Activated naive CD4-positive, alpha-beta T cell treated with Interleukin-2 at 50 U/mL for 16 hours (primary cell): ENCODE data around the gene CLNK.

Experiments
- DNase-seq: peaks from one replicate; pipeline ENCODE4 v3.0.0-alpha.2; 2020

CLNK gene

DNA sequence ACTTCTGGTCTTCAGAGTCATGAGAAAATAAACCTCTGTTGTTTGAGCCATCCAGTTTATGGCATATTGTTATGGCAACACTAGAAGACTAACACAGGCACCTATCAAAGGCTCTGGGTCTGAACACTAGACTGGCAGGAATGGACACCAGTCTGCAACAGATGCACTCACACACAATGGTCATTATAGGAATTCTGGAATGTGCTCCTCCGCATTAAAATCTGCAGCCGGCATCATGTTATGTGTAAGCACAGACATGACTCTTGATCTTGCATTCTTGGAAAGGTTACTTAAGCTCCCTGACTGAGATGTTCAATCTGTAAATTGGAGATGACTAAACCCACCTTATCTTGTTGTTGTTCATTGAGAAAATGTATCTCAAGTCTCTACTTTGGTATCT, 115.1 kb downstream of the CLNK start:
- no peak for DNase-seq

DNA sequence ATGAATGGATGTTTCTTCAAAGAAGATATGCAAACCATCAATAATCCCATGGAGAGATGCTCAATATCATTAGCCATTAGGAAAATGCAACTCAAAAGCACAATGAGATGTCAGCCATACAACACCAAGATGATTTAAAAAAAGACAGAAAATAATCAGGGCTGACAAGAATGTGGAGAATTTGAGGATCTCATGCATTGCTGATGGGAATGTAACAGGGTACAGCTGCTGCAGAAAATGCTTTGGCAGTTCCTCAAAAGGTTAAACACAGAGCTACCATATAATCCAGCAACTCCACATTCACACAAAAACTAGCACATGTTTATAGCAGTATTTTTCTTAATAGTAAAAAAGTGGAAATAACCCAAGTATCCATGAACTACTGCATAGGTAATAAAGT, 116.8 kb downstream of the CLNK start:
- DNase-seq = no peak

- no peak for DNase-seq
Measured at GRCh38 chr4:10565166-10565780, 119.3 kb downstream of the CLNK start.

GRCh38 chr4:10554694-10555093, 129.9 kb downstream of the CLNK start:
- peak; percentile 19 for DNase-seq

GRCh38 chr4:10554121-10554520, 130.4 kb downstream of the CLNK start:
- no peak for DNase-seq

- no peak for DNase-seq
Measured at GRCh38 chr4:10552591-10553280, 131.8 kb downstream of the CLNK start.

- DNase-seq = no peak
Measured at GRCh38 chr4:10535912-10536311, 148.7 kb downstream of the CLNK start.

DNA sequence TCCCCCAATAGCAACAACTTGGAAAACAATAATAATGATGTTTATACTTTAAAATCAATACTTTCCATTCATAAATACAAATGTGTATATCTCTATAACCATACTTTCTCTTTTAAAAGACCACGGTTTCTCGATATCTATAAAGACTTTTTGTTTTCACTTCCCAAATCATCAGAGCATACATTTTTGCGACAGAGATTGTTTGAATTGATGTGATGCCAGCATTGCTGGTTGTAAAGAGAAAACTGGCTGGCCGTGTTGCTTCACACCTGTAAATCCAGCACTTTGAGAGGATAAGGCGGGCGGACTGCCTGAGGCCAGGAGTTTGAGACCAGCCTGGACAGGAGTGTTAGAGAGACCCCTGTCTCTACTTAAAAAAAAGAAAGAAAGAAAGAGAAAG, 149.7 kb downstream of the CLNK start:
- no peak for DNase-seq

DNA sequence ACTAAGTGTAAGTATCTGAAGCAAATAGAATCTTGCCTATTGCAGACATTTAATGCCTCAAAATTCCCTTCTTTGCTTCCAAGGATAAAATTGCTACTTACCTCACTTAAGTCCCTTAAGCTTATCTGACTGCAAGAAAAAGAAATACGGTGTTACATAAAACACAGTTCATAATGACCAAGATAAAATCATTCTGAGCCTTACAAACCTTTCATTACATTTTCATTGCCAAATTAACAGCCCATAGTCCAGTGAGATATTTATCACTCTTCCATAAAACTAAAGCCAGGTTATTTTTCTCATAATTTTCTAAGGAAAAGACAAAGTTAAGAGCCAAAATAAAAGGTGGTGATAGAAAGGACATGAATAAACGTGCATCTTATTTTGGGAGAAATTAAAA, 152.4 kb downstream of the CLNK start:
- DNase-seq = no peak

DNA sequence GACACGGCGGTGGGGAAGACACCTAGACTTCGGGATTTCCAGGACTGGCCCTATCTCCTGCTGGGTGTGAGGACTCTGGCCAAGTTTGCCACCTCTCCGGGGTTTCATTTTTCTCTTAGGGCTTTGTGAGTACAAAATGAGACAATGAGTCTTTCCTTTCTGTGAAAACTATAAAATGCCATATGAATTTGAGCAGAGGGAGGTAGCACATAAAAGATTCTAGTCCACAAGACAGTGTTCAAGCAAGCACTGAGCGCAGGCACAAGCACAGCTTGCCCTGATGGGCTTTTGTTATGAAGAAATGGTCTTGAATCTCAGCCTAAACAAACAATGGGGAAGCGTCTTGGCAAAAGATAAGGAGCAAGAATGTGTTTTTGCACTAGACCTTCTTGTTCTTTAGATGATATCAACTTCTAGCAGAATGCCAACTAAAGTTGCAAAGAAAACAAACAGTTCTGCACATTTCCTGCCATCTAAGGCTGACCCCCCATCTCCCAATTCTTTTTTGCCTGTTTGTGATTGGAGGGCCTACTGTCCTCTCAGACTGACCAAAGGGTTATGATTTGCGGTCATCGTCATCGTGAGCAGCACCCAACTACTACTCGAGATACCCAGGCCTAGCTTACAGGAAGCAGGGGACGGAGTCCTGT, 154.3 kb downstream of the CLNK start:
- no peak for DNase-seq

DNA sequence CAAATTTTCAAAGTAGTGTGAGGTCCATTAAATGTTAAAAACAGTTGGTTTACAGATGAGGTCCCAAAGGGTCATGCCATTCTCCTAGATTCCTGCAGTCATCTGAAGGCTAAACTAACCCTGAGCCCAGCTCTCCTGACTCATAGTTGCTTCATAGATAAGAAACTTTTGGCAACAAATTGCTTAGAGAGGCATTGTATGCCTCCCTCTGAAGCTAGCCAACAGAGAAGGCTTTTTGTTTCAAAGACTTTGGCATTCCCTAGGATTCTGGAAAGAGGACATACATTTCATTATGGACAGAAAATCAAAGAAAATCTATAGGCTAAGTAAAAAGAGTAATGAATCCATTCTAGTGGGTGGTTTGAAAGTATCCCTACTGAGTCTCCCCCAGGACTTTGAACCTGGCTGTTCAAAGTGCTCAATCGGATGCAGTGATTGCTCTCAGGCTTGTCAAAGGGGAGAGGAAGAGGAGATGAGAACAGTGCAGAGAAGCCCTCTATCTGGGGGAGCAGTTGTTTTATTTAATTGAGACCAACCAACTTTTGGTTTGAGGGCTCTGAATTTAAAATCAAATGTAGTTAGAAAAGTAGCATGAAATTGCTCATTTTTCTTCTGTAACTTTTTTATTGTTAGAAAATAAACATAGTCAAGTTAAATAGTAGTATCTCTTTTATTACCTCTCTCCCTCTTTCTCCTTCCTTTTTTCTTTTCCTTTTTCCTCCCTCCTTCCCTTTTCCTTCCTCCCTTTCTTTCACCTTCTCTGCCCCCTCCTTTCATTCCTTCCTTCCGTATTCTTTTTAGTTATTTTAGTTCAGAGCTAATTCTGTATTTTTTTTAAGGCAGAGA, 155.1 kb downstream of the CLNK start:
- DNase-seq = no peak

GRCh38 chr4:10527438-10527837, 157.1 kb downstream of the CLNK start:
- DNase-seq = no peak

DNA sequence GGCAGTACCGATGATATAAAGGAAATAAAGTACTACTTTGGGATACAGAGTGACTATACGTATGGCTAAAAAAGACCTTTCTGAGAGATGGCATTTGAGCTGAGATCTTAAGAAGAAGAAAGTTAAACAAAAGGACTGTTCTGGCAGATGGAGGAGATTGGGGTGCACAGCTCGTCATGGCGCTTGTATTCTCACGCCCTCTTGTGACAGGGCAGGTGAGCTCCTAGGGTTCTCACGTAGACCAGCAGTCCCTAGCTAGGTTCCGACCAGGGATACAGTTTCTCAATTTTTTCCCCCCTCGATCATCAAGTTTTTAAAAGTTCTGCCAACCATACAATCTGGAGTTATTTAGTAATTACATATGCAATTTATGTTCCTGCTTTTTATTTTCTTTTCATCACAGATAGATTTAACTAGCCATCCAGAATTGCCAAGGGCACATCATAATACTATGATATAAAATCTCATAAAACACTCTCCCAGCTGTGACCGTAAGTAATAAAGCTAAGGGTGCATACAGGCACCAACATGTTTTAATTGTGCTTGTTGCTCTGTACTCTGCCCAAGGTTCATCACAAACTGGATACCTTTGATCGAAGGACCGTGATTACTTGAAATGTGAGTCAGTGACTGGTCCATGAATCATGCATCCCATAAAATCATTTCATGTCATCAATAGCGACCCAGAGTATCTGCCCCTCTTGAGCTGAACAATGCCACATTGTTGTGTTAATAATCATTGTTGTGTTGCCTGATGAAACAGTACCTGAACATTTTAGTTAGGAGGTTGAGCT, 157.9 kb downstream of the CLNK start:
- DNase-seq = no peak

GRCh38 chr4:10524196-10524833, 160.3 kb downstream of the CLNK start:
- DNase-seq = no peak

GRCh38 chr4:10521424-10521823, 163.1 kb downstream of the CLNK start:
- no peak for DNase-seq

DNA sequence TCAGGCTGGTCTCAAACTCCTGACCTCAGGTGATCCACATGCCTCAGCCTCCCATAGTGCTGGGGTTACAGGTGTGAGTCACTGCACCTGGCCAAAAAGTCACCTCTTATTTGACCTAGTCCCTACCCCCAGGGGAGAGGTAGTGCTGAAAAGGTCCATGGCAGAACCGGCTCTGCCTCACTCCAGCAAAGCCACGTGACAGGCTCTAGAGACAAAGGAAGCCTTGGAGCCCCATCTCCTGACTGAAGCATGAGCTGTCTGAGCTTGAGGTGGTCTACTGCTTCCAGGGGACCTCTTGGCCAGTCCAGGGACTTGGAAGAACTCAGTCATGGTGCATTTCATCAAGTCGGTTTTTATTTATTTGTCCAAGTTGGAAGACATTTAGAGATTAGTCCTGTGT, 174.8 kb downstream of the CLNK start:
- DNase-seq = no peak

DNA sequence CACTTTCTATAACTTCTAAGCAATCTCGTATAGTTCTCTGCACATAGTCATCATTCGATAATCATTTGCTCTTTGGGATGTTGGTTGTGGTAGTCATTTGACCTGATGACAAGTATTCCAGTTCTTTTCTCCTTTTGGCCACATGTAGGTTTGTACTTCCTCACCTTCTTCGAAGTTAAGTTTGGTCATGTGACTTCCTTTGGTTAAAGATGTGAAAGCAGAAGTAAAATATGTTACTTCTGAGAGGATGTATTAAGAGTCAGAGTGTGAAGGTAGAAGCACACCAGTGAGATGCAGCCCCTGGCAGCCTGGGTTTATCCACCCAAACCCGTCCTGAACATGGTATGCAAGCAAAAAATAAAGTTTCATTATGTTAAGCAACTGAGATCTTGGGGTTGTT, 178.5 kb downstream of the CLNK start:
- DNase-seq = no peak

GRCh38 chr4:10504570-10505179, 179.9 kb downstream of the CLNK start:
- no peak for DNase-seq

GRCh38 chr4:10502717-10503116, 181.9 kb downstream of the CLNK start:
- no peak for DNase-seq

GRCh38 chr4:10500776-10501175, 183.8 kb downstream of the CLNK start:
- DNase-seq = no peak

GRCh38 chr4:10496200-10496599, 188.4 kb downstream of the CLNK start:
- DNase-seq = no peak

- DNase-seq = no peak
Measured at GRCh38 chr4:10495651-10496050, 188.9 kb downstream of the CLNK start.
